Measurements from ENCODE around the gene MYO10.
A peak's percentile ranks its signal among the peaks of the same experiment; 100 is the strongest.

Gene MYO10

GRCh38 chr5:16618138-16618897 lies 317.8 kb downstream of the MYO10 start:
- no peak for TF ChIP-seq CTCF (IDR thresholded peaks at IDR 0.05; ENCODE audit: low read depth, low read length)
- DNase-seq (ENCODE audit: low read depth, low spot score), result no peak
- H3K4me3 ChIP-seq (ENCODE audit: low read depth, low read length), result no peak overlapping the region

GRCh38 chr5:16617274-16617968 lies 318.7 kb downstream of the MYO10 start:
- no peak for TF ChIP-seq CTCF (IDR thresholded peaks at IDR 0.05; ENCODE audit: low read depth, low read length)
- DNase-seq (ENCODE audit: low read depth, low spot score), result no peak
- H3K4me3 ChIP-seq (ENCODE audit: low read depth, low read length), result peak overlapping the region; percentile 36
- in situ Hi-C loops (cut with HindIII; ENCODE audit: low sequenced_read_pairs), result no loop called here

More at GRCh38 chr5:16618138-16618897, 317.8 kb downstream of the MYO10 start:
- in situ Hi-C loops (cut with HindIII; ENCODE audit: low sequenced_read_pairs), result no loop called here

- in situ Hi-C loops (cut with HindIII; ENCODE audit: low sequenced_read_pairs), result no loop called here
- peak within 1 kb of the TSS; percentile 51 for H3K4me3 ChIP-seq (ENCODE audit: low read depth, low read length)
- DNase-seq (ENCODE audit: low read depth, low spot score), result peak; percentile 6
- TF ChIP-seq CTCF (IDR thresholded peaks at IDR 0.05; ENCODE audit: low read depth, low read length), result no peak
Measured at GRCh38 chr5:16616536-16617273, 319.4 kb downstream of the MYO10 start, which contains the start of gene RETREG1. RETREG1 (minus strand) TSS chr5:16616997; CDS start chr5:16616971, 26 bp downstream.

- H3K4me3 ChIP-seq (ENCODE audit: low read depth, low read length), result peak overlapping the region; percentile 51
- no peak for TF ChIP-seq CTCF (IDR thresholded peaks at IDR 0.05; ENCODE audit: low read depth, low read length)
- DNase-seq (ENCODE audit: low read depth, low spot score), result no peak
- in situ Hi-C loops (cut with HindIII; ENCODE audit: low sequenced_read_pairs), result no loop called here
Measured at GRCh38 chr5:16615741-16616535, 320.1 kb downstream of the MYO10 start.

GRCh38 chr5:16612007-16612406 lies 324.1 kb downstream of the MYO10 start:
- in situ Hi-C loops (cut with HindIII; ENCODE audit: low sequenced_read_pairs), result no loop called here
- TF ChIP-seq CTCF (IDR thresholded peaks at IDR 0.05; ENCODE audit: low read depth, low read length), result no peak
- H3K4me3 ChIP-seq (ENCODE audit: low read depth, low read length), result no peak overlapping the region
- DNase-seq (ENCODE audit: low read depth, low spot score), result no peak
